ENCODE data around the gene PMEL.

DNA sequence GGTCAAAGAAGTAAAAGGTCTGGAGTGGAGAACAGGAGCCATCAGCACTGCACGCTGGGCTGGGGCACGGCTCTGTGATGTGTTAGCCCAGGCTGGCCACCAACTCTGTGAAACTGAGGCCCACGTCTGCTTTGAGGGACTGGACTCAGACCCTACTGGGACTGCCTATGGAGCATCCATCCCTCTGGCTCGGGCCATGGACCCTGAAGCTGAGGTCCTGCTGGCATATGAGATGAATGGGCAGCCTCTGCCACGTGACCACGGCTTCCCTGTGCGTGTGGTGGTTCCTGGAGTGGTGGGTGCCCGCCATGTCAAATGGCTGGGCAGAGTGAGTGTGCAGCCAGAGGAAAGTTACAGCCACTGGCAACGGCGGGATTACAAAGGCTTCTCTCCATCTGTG lies 38.4 kb upstream of the PMEL start:
- TF ChIP-seq, protein P1, sequence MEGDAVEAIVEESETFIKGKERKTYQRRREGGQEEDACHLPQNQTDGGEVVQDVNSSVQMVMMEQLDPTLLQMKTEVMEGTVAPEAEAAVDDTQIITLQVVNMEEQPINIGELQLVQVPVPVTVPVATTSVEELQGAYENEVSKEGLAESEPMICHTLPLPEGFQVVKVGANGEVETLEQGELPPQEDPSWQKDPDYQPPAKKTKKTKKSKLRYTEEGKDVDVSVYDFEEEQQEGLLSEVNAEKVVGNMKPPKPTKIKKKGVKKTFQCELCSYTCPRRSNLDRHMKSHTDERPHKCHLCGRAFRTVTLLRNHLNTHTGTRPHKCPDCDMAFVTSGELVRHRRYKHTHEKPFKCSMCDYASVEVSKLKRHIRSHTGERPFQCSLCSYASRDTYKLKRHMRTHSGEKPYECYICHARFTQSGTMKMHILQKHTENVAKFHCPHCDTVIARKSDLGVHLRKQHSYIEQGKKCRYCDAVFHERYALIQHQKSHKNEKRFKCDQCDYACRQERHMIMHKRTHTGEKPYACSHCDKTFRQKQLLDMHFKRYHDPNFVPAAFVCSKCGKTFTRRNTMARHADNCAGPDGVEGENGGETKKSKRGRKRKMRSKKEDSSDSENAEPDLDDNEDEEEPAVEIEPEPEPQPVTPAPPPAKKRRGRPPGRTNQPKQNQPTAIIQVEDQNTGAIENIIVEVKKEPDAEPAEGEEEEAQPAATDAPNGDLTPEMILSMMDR (optimal IDR thresholded peaks at IDR 0.05 in 1 of 3, IDR thresholded peaks at IDR 0.05 in 1 of 3, conservative IDR thresholded peaks at IDR 0.05 in 1 of 3; ENCODE audit: extremely low read depth in 1 of 3, insufficient read depth in 2 of 3, low read length in 3 of 3), result no peak
- no peak for TF ChIP-seq EZH2 (IDR thresholded peaks at IDR 0.05; ENCODE audit: low read length)

Data from keratinocyte (primary cell).